ENCODE measurements around the gene TMTC1.
"Not testable (repeated sequence)": the region's sequence is repeated elsewhere in the genome, so short reads cannot be mapped to it uniquely, and the experiment has no call there.

The TMTC1 gene

GRCh38 chr12:29674463-29674862, 109.3 kb downstream of the TMTC1 start:
- in situ Hi-C loops (cut with MboI; ENCODE audit: low sequenced_read_pairs) = no loop called here

- in situ Hi-C loops (cut with MboI; ENCODE audit: low sequenced_read_pairs) = no loop called here
Measured at GRCh38 chr12:29673346-29673745, 110.4 kb downstream of the TMTC1 start.

- in situ Hi-C loops (cut with MboI; ENCODE audit: low sequenced_read_pairs) = no loop called here
Measured at GRCh38 chr12:29672580-29672979, 111.2 kb downstream of the TMTC1 start.

DNA sequence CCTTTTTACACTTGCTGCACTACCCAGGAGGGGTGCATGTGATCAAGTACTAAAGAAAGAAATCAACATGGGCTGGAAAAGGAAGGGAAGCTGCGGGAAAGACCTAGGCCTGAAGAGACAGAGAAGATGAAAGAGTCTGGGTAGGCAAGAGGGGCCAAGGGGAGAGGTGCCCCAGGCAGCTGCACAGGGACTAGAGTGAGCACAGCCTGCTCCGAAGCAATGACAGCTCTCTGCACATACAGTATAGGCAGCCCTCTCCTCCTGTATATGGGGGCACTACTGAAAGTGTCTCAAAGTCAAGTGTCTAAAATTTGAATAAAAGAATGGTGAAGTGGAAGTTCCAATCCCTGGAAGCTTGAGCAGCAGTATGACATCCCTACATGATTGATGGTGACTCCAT, 112.0 kb downstream of the TMTC1 start:
- in situ Hi-C loops (cut with MboI; ENCODE audit: low sequenced_read_pairs) = no loop called here

DNA sequence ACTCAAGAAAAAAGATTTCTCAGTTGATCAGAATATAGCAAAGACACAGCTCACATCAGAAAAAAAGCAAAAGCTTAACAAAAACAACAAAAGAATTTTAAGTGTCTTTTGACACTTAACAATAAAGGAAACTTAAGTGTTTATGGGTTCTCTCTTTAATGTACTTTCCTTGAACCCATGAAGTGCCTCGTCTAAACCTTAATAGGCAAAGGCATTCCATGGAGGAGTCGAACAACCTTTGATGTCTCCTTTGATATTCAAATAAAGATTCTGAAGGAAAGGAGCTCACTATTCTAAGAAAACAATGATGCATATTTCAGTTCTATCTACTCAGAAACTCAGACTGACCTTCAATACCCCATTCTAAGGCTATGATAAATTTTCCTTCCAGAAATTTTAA, 116.7 kb downstream of the TMTC1 start:
- in situ Hi-C loops (cut with MboI; ENCODE audit: low sequenced_read_pairs) = no loop called here

DNA sequence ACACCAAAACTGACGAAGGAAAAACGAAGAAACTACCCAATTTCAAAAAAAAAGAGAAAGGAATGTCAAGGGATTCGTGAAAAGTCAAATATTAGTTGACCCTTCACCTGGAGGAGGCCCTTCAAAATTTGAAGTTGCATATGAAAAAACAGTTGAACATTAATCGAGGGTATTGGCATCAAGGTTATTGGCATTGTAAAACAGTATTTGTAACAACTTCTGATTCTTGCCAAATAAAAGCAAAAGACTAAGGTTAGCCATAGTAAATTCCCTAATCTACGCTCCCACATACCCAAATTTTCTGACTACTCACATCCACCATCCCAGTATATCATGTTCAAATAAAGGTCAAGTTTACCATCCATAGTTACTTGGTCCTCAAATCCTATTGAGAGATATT, 118.6 kb downstream of the TMTC1 start:
- in situ Hi-C loops (cut with MboI; ENCODE audit: low sequenced_read_pairs) = no loop called here

- in situ Hi-C loops (cut with MboI; ENCODE audit: low sequenced_read_pairs) = no loop called here
Measured at GRCh38 chr12:29662734-29663323, 120.9 kb downstream of the TMTC1 start.

- in situ Hi-C loops (cut with MboI; ENCODE audit: low sequenced_read_pairs) = no loop called here
Measured at GRCh38 chr12:29660847-29661246, 122.9 kb downstream of the TMTC1 start.

- in situ Hi-C loops (cut with MboI; ENCODE audit: low sequenced_read_pairs) = no loop called here
Measured at GRCh38 chr12:29656762-29657538, 126.8 kb downstream of the TMTC1 start.

- in situ Hi-C loops (cut with MboI; ENCODE audit: low sequenced_read_pairs) = no loop called here
Measured at GRCh38 chr12:29655861-29656260, 127.9 kb downstream of the TMTC1 start.

DNA sequence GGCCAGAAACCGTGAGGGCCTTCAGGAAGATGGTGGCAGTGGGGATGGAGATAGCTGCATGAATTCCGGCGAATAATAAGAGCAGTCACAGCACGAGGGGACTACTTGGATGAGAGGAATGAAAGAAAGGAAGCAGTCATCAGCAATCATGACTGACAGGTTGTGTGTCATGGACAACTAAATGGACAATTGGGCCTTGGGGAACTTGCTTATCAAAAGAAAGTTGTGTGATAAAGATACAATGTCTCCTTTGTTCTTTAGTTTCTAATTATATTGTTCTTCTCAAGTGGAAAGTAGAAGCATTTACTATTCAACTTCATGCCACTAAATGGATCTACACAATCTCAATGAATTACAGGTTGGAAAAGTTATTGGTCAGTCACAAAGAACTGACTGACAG, 130.5 kb downstream of the TMTC1 start:
- in situ Hi-C loops (cut with MboI; ENCODE audit: low sequenced_read_pairs) = no loop called here

DNA sequence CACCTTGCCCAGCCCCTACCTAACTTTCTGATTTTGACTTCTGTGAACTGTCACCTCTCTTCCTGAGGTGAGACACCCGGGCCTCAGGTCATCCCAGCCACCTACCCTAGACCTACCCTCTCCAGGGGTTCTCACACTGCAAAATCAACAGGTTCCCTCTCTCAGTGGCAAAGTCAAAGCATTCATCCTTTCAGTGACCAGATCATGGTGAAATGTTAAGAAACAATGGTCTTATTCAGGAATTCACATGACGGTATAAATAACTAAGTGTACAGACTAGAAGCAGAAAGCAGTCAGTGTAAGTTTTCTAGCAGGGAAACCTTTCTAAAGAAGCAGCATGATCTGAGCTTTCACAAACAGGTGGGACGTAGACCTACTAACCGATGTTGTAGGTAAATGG, 133.4 kb downstream of the TMTC1 start:
- in situ Hi-C loops (cut with MboI; ENCODE audit: low sequenced_read_pairs) = no loop called here

GRCh38 chr12:29649722-29650121, 134.0 kb downstream of the TMTC1 start:
- in situ Hi-C loops (cut with MboI; ENCODE audit: low sequenced_read_pairs) = no loop called here

DNA sequence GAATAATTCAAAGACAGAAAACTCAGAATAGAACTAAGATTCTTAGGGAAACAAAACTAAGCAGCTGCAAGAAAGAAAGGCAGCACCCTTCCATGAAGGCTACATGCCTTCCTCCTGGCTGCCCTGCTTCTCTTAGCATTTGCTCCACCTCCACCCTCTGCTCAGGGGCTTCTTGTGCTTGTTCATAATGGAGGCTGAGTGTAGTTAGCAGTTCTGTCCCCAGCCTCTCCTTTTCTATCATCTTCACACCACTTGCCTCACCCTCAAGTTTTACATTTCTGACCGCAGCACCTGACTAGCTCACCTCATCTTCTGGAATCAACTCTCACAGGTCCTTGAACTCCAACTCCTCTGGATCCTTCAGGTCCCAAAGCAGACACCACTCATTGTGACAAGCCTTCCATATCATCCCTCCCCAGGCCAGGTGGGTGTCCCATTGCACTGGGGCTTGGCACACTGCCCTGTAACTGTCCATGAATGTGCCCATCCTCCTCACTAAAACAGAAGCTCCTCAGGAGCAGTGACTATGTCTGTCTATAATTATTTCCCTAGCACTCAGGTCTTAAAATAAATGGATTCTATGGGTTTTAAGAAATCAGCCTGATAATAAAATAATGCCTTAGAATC, 139.1 kb downstream of the TMTC1 start:
- in situ Hi-C loops (cut with MboI; ENCODE audit: low sequenced_read_pairs) = no loop called here

GRCh38 chr12:29640589-29641345, 143.0 kb downstream of the TMTC1 start:
- in situ Hi-C loops (cut with MboI; ENCODE audit: low sequenced_read_pairs) = no loop called here

GRCh38 chr12:29639893-29640495, 143.7 kb downstream of the TMTC1 start:
- in situ Hi-C loops (cut with MboI; ENCODE audit: low sequenced_read_pairs) = no loop called here

- in situ Hi-C loops (cut with MboI; ENCODE audit: low sequenced_read_pairs) = no loop called here
Measured at GRCh38 chr12:29638528-29638927, 145.2 kb downstream of the TMTC1 start.

GRCh38 chr12:29634057-29634456, 149.7 kb downstream of the TMTC1 start:
- in situ Hi-C loops (cut with MboI; ENCODE audit: low sequenced_read_pairs) = no loop called here

GRCh38 chr12:29630164-29630563, 153.6 kb downstream of the TMTC1 start:
- in situ Hi-C loops (cut with MboI; ENCODE audit: low sequenced_read_pairs) = not testable (repeated sequence)

- in situ Hi-C loops (cut with MboI; ENCODE audit: low sequenced_read_pairs) = no loop called here
Measured at GRCh38 chr12:29627221-29627620, 156.5 kb downstream of the TMTC1 start.

- in situ Hi-C loops (cut with MboI; ENCODE audit: low sequenced_read_pairs) = no loop called here
Measured at GRCh38 chr12:29625359-29625953, 158.3 kb downstream of the TMTC1 start.

Data from hTERT RPE-1 (cell line).